Lower leg skin (tissue), 3 donors: ENCODE data around the gene CST8.

Source experiments
- CTCF ChIP-seq, 3 donors: fragments of 450-650 bp; IDR thresholded peaks; one replicate each; pipeline ENCODE4 v1.5.1; 2016; ENCODE audit warnings: antibody characterized with exemption in 3 of 3, mild to moderate bottlenecking in 3 of 3, moderate library complexity in 2 of 3
- POLR2A ChIP-seq, 2 donors: fragments of 450-650 bp; IDR thresholded peaks; one replicate each; pipeline ENCODE4 v1.6.1; 2016 to 2017; ENCODE audit warnings: antibody characterized with exemption in 2 of 2, mild to moderate bottlenecking in 1 of 2, moderate library complexity in 1 of 2

GRCh38 chr20:23537030-23537429, 46.1 kb downstream of the CST8 start:
- TF ChIP-seq CTCF (IDR thresholded peaks at IDR 0.05) (no peak), POLR2A (IDR thresholded peaks at IDR 0.05) (no peak)
